Sigmoid colon (tissue), 7 donors: ENCODE results near the gene METTL24. TPM values are rescaled to one million over a fixed set of nuclear protein-coding genes. Genes with fewer than 3 reads are reported as not detected.

ENCODE experiments used
- DNase-seq: peaks from one replicate; pipeline ENCODE4 v3.0.0-alpha.2; 2019
- H3K27ac ChIP-seq, 4 donors: fragments of 200-600 bp; sonication (generic); one replicate each; pipeline ENCODE4 v1.5.1; 2016 to 2019; ENCODE audit warnings: mild to moderate bottlenecking in 1 of 4
- H3K27me3 ChIP-seq, 3 donors: fragments of 200-600 bp; sonication (generic); one replicate each; pipeline ENCODE4 v1.5.1; 2019; ENCODE audit warnings: mild to moderate bottlenecking in 1 of 3
- H3K36me3 ChIP-seq, 4 donors: fragments of 200-600 bp; sonication (generic); one replicate each; pipeline ENCODE4 v1.5.1; 2016 to 2019
- H3K4me1 ChIP-seq, 4 donors: fragments of 200-600 bp; sonication (generic); one replicate each; pipeline ENCODE4 v1.5.1; 2017 to 2019
- H3K4me3 ChIP-seq, 4 donors: fragments of 200-600 bp; sonication (generic); one replicate each; pipeline ENCODE4 v1.5.1; 2017 to 2019; ENCODE audit warnings: mild to moderate bottlenecking in 2 of 4, moderate library complexity in 1 of 4
- H3K9me3 ChIP-seq, 4 donors: fragments of 200-600 bp in 3 of 4; sonication (generic) in 3 of 4; one replicate each; pipeline versions ENCODE4 v1.5.1 to v1.6.1; 2013 to 2019
- CTCF ChIP-seq, 4 experiments: fragments of 450-650 bp in 3 of 4; fragments of 200-600 bp in 1 of 4; IDR thresholded peaks; one replicate each; pipeline ENCODE4 v1.5.1; 2016 to 2019; ENCODE audit warnings: antibody characterized with exemption in 4 of 4, mild to moderate bottlenecking in 3 of 4, moderate library complexity in 2 of 4
- EP300 ChIP-seq, 4 donors: sonication (generic); formaldehyde crosslinking; IDR thresholded peaks; one replicate each; pipeline ENCODE4 v1.6.1; 2017; ENCODE audit warnings: antibody characterized with exemption in 4 of 4
- POLR2A ChIP-seq, 2 donors: fragments of 450-650 bp; IDR thresholded peaks; one replicate each; pipeline ENCODE4 v1.6.1; 2016; ENCODE audit warnings: antibody characterized with exemption in 2 of 2, mild to moderate bottlenecking in 2 of 2, moderate library complexity in 2 of 2
- POLR2AphosphoS5 ChIP-seq, 4 donors: sonication (generic); formaldehyde crosslinking; IDR thresholded peaks; one replicate each; pipeline ENCODE4 v1.6.1; 2017; ENCODE audit warnings: antibody characterized with exemption in 4 of 4
- WGBS, 2 donors: extraction: QIAGEN DNeasy Blood & Tissue Kit; methylation state at CpG; one replicate each; pipeline ENCODE4 v1.1.7; 2013; 5-methylcytosine and 5-hydroxymethylcytosine counted together
- intact Hi-C: fragments of 100-400 bp; cut with DNase I; formaldehyde crosslinking; loops from one replicate; pipeline ENCODE4 v1.15.1; 2023
- polyA plus RNA-seq, 3 donors: library from polyadenylated mRNA; stranded (reverse); fragments of 200-250 nt; gene quantifications; one replicate each; pipeline ENCODE4 v1.2.3, GENCODE V29; 2013
- total RNA-seq, 4 donors: library from RNA; depleted of rRNA; stranded (reverse); fragments of >200 nt; gene quantifications; one replicate each; pipeline ENCODE4 v1.1.0, GENCODE V29; 2016
- donor health status: healthy with polysubstance abuse.
- donor health status: Bipolar disorder and iron deficiency.
- donor health status: healthy.

The METTL24 gene
- total and polyA plus RNA-seq, 7 donors = 0.76 to 41.3 (median 38.8) TPM; not detected in 2

GRCh38 chr6:110221738-110222137 lies 136.4 kb downstream of the METTL24 start:
- intact Hi-C loops = no loop called here

GRCh38 chr6:110217266-110217665 lies 140.9 kb downstream of the METTL24 start:
- H3K9me3 ChIP-seq = no peaks in the 10 kb centered on the region
- intact Hi-C loops = no loop called here
- H3K27ac ChIP-seq = no peak overlapping the region
- no peaks in the 10 kb centered on the region for H3K4me1 ChIP-seq
- H3K27me3 ChIP-seq = no peaks in the 10 kb centered on the region
- no peak for DNase-seq
- H3K4me3 ChIP-seq = no peak overlapping the region
- WGBS, 2 donors = 92 to 93% methylated on average over 2 of the region's 2 CpGs
- peaks cover 4 to 93% (median 17%) of the 10 kb centered on the region in 4 donors for H3K36me3 ChIP-seq
- TF ChIP-seq EP300 (IDR thresholded peaks at IDR 0.05) (no peak), POLR2AphosphoS5 (IDR thresholded peaks at IDR 0.05) (no peak), POLR2A (IDR thresholded peaks at IDR 0.05) (no peak), CTCF (IDR thresholded peaks at IDR 0.05) (no peak)

More at GRCh38 chr6:110221738-110222137, 136.4 kb downstream of the METTL24 start:
- Histone ChIP-seq H3K9me3 (no peaks in the 10 kb centered on the region), H3K36me3 (peaks cover 4 to 80% (median 13%) of the 10 kb centered on the region in 4 donors), H3K4me1 (no peaks in the 10 kb centered on the region), H3K27me3 (no peaks in the 10 kb centered on the region), H3K4me3 (no peak overlapping the region), H3K27ac (no peak overlapping the region)
- DNase-seq = no peak
- TF ChIP-seq CTCF (IDR thresholded peaks at IDR 0.05) (no peak), POLR2AphosphoS5 (IDR thresholded peaks at IDR 0.05) (no peak), EP300 (IDR thresholded peaks at IDR 0.05) (no peak), POLR2A (IDR thresholded peaks at IDR 0.05) (no peak)

GRCh38 chr6:110216140-110216539 lies 142.0 kb downstream of the METTL24 start:
- H3K9me3 ChIP-seq = no peaks in the 10 kb centered on the region
- H3K4me3 ChIP-seq = no peak overlapping the region
- 89 to 93% methylated on average over 5 of the region's 5 CpGs for WGBS, 2 donors
- TF ChIP-seq POLR2AphosphoS5 (IDR thresholded peaks at IDR 0.05) (no peak), POLR2A (IDR thresholded peaks at IDR 0.05) (no peak), EP300 (IDR thresholded peaks at IDR 0.05) (no peak), CTCF (IDR thresholded peaks at IDR 0.05) (no peak)
- H3K27ac ChIP-seq = no peak overlapping the region
- DNase-seq = no peak
- H3K4me1 ChIP-seq = no peaks in the 10 kb centered on the region
- H3K36me3 ChIP-seq = peaks cover 7 to 96% (median 19%) of the 10 kb centered on the region in 4 donors
- no peaks in the 10 kb centered on the region for H3K27me3 ChIP-seq
- intact Hi-C loops = no loop called here

- no peak overlapping the region for H3K27ac ChIP-seq
- H3K4me3 ChIP-seq = no peak overlapping the region
- H3K4me1 ChIP-seq = no peaks in the 10 kb centered on the region
- DNase-seq = no peak
- H3K9me3 ChIP-seq = no peaks in the 10 kb centered on the region
- WGBS, 2 donors = 63 to 71% methylated on average over 1 of the region's 1 CpG
- H3K27me3 ChIP-seq = no peaks in the 10 kb centered on the region
- peaks cover 7 to 96% (median 17%) of the 10 kb centered on the region in 4 donors for H3K36me3 ChIP-seq
- TF ChIP-seq CTCF (IDR thresholded peaks at IDR 0.05) (no peak), POLR2A (IDR thresholded peaks at IDR 0.05) (no peak), POLR2AphosphoS5 (IDR thresholded peaks at IDR 0.05) (no peak), EP300 (IDR thresholded peaks at IDR 0.05) (no peak)
- intact Hi-C loops = no loop called here
These were observed 143.8 kb downstream of the METTL24 start for GRCh38 chr6:110214338-110214737.

- Histone ChIP-seq H3K27ac (no peak overlapping the region), H3K4me3 (no peak overlapping the region), H3K4me1 (no peaks in the 10 kb centered on the region), H3K27me3 (no peaks in the 10 kb centered on the region), H3K36me3 (peaks cover 6 to 88% (median 11%) of the 10 kb centered on the region in 4 donors), H3K9me3 (no peaks in the 10 kb centered on the region)
- DNase-seq = no peak
- intact Hi-C loops = no loop called here
- WGBS, 2 donors = 94 to 99% methylated on average over 1 of the region's 1 CpG
- TF ChIP-seq CTCF (IDR thresholded peaks at IDR 0.05) (no peak), EP300 (IDR thresholded peaks at IDR 0.05) (no peak), POLR2A (IDR thresholded peaks at IDR 0.05) (no peak), POLR2AphosphoS5 (IDR thresholded peaks at IDR 0.05) (no peak)
These were observed 146.4 kb downstream of the METTL24 start for GRCh38 chr6:110211753-110212152.
